ENCODE data around the gene CCDC134.

CCDC134 gene

DNA sequence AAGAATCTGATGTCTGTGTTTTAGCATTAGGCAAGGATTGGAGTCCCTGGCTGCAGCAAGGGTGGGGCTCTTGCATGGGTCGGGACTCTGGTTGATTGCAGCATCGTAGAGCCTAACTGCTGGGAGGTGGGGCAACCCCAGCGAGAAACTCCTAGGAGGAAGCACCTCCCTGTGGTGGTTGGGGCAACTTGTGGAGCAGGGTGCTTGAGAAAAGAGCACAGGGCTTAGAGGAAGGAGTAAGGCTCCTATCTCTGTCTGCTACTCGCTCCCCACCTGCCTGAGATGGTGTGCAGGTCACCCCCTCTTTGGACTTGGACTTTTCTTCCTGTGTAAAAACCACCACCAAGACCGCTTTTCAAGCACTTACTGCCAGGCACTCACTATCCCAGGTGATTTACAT is 48.0 kb downstream of the CCDC134 start:
- TF ChIP-seq, protein P1, sequence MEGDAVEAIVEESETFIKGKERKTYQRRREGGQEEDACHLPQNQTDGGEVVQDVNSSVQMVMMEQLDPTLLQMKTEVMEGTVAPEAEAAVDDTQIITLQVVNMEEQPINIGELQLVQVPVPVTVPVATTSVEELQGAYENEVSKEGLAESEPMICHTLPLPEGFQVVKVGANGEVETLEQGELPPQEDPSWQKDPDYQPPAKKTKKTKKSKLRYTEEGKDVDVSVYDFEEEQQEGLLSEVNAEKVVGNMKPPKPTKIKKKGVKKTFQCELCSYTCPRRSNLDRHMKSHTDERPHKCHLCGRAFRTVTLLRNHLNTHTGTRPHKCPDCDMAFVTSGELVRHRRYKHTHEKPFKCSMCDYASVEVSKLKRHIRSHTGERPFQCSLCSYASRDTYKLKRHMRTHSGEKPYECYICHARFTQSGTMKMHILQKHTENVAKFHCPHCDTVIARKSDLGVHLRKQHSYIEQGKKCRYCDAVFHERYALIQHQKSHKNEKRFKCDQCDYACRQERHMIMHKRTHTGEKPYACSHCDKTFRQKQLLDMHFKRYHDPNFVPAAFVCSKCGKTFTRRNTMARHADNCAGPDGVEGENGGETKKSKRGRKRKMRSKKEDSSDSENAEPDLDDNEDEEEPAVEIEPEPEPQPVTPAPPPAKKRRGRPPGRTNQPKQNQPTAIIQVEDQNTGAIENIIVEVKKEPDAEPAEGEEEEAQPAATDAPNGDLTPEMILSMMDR (conservative IDR thresholded peaks at IDR 0.05; ENCODE audit: low read length): no peak
- DNase-seq (ENCODE audit: low read depth): peak; percentile 28
- no peak overlapping the region for H3K4me3 ChIP-seq (ENCODE audit: low read length)

DNA sequence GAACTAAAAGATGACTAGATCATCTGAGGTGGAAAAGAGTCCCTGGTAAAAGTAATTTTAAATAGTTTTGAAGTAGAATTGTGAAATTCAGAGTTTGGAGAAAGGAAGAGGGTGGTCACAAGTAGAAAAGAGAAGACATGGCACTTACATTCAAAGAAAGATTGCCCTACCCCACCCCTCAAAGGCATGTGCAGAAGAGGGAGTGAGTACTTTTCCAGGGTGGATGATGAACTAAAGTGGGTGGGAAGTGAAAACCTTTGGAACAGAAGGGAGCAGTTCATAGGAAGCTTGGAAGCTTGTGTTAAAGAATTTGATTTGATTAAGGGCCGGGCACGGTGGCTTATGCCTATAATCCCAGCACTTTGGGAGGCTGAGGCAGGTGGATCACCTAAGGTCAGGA is 56.0 kb downstream of the CCDC134 start:
- no peak for DNase-seq (ENCODE audit: low read depth)
- TF ChIP-seq, protein P1 (conservative IDR thresholded peaks at IDR 0.05; ENCODE audit: low read length): no peak
- H3K4me3 ChIP-seq (ENCODE audit: low read length): no peak overlapping the region

DNA sequence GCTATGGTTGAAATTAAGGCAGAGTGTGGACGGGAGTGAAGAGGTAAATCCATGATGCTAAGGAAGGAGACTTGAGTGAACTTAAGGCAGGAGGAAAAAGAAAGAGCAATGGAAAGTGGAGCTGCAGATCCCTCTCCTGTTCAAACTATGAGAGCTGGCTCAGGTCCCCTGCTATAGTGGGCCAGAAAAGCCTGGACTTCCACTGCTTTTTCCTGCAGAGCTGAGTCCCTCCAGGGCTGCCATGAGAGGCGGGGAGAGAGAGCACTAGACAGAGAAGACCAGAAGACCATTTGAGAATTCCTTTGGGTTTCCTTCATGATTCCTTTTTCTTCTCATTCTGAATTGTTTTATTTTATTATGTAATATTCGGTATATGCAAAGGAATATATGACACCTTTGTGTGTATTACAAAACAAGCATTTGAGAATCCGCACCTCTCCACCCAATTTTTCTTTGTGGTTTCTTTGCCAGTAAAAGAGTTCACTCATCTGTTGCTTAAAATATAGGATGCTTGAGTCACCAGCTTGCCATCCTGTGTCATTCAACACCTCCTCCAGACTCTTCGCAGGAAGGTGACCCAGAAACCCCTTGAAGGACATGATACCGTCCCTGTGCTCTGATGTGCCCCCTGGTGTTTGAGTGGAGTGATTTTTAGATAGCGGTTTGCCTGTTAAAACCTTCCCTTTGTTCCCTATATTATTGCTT is 56.8 kb downstream of the CCDC134 start:
- H3K4me3 ChIP-seq (ENCODE audit: low read length): no peak overlapping the region
- TF ChIP-seq, protein P1 (conservative IDR thresholded peaks at IDR 0.05; ENCODE audit: low read length): peak; percentile 65
- DNase-seq (ENCODE audit: low read depth): peak; percentile 64

DNA sequence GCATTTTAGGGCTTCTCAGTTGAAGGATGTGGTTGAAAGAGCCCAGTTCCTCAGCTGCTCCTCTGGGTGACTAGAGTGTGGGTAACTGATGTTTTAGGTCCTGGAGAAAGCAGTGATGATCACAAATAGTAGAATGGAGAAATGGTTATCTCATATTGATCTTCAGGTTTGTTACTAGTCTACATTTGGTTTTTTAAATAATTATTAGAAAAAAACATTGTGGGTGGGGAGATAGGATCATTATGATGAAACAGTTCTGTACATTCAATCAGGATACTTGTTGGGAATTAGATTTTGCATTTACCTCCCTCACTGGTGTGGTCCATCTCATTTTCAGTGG is 57.4 kb downstream of the CCDC134 start:
- H3K4me3 ChIP-seq (ENCODE audit: low read length): no peak overlapping the region
- TF ChIP-seq, protein P1 (conservative IDR thresholded peaks at IDR 0.05; ENCODE audit: low read length): no peak
- DNase-seq (ENCODE audit: low read depth): no peak

DNA sequence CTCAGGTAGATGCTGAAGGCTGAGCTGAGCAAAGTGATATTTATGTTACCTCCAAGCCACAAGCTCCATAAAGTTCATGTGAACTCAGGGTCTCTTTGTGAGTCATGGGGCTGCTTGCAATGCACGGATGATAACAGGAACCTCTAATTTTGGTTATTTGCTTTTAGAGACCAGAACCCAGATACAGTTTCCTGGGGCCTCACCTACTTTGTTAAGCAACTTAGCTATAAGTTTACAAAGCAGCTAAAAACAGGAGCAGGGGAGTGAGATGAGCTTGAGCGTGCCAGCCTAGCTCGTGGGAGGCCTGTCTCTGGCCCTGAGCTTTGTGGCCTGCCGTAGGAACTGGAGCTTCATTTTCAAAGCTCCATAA is 61.7 kb downstream of the CCDC134 start:
- no peak for DNase-seq (ENCODE audit: low read depth)
- H3K4me3 ChIP-seq (ENCODE audit: low read length): no peak overlapping the region
- TF ChIP-seq, protein P1 (conservative IDR thresholded peaks at IDR 0.05; ENCODE audit: low read length): no peak

DNA sequence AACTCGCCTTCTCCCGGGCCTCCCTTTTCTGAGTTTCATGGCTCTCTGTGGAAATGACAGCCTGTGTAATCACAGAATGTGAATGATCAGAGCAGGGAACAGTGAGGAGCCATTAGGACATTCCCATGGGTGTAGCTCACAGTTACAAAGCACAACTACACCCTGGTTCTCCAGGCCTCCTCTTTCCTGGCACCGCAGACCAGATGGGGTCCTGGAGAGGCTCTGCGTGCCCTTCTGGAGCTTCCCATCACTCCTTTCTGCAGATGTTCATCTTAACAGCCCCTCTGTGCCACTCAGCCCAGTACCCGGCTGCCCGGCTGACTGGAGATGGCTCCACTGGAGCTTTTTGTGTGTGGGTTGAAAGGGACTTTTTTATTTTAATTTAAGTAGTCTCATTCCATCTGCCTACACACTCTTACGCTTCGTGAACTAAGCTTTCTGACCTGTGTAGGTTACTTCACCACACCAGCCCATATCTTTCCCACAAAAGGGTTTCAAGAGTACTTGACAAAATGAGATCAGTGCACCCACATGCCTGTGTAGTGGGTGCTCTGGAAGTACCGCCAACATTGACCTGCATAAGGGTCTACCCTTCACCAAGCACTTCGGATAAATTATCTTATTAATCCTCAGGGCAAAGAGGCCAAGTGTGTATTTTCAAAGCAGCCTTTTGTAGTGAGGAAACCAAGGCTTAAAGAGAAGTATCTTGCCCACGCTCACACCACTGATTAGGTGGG is 62.2 kb downstream of the CCDC134 start:
- peak; percentile 12 for DNase-seq (ENCODE audit: low read depth)
- no peak overlapping the region for H3K4me3 ChIP-seq (ENCODE audit: low read length)
- TF ChIP-seq, protein P1 (conservative IDR thresholded peaks at IDR 0.05; ENCODE audit: low read length): no peak

DNA sequence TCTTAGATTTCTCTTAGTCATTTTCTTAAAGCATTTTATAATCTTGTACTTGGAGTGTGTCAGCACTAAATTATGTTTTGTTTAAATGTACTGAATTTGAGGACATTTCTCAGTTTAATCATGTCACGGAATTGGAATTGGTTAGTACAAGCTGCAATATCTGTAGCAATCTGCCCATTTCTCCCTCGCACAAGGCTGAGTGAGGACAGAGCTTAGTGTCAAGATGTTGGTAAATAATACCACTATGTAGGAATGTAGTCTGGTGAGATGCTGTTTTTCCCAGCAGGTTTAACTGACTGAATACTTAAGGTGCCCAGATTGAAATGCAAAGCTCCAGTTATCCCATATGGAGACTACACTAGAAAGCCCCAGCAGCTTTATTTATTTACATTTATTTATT is 63.0 kb downstream of the CCDC134 start:
- TF ChIP-seq, protein P1 (conservative IDR thresholded peaks at IDR 0.05; ENCODE audit: low read length): no peak
- DNase-seq (ENCODE audit: low read depth): no peak
- H3K4me3 ChIP-seq (ENCODE audit: low read length): no peak overlapping the region

Measured in AG10803 (cell line).